GM12878 (cell line): ENCODE results near the gene ACCSL. TPM values are rescaled to one million over a fixed set of nuclear protein-coding genes. Genes with fewer than 3 reads are reported as not detected.

ENCODE experiments used
- ATF2 ChIP-seq: IDR thresholded peaks from 2 replicates; pipeline ENCODE4 v1.6.1; 2012; ENCODE audit warnings: low read length, inconsistent platforms
- CHD2 ChIP-seq: IDR thresholded peaks from 2 replicates; pipeline ENCODE4 v1.6.1; 2011; ENCODE audit warnings: low read depth, low read length, improper control_type of control experiment, borderline replicate concordance
- SKIL ChIP-seq: fragments of 450-650 bp; IDR thresholded peaks from 2 replicates; pipeline ENCODE4 v1.6.1; 2017; ENCODE audit warnings: mild to moderate bottlenecking, low read depth, inconsistent platforms; ENCODE audit not compliant: poor library complexity, severe bottlenecking
- ZNF687 ChIP-seq: fragments of 450-650 bp; IDR thresholded peaks from 2 replicates; pipeline ENCODE4 v1.6.1; 2017; ENCODE audit warnings: mild to moderate bottlenecking, moderate library complexity
- polyA plus RNA-seq, 11 experiments: library from polyadenylated mRNA; depleted of rRNA in 4 of 11; unstranded in 6 of 11; stranded (reverse) in 5 of 11; fragments of >200 nt; fragmentation: Nextera tagmentation in 4 of 11; fragmentation: Illumina TruSeq in 1 of 11; extraction: Ambion mirVana in 4 of 11; extraction: Trizol in 1 of 11; gene quantifications; 1 replicate in 1 of 11; 2 replicates in 10 of 11; pipeline versions ENCODE4 v1.2.1 to v1.2.3, GENCODE V29; 2011 to 2016; ENCODE audit warnings: inconsistent platforms in 2 of 11, missing spikeins in 2 of 11, low read depth in 1 of 11
- total RNA-seq, 4 experiments: library from RNA; depleted of rRNA in 3 of 4; stranded (reverse); fragments of >200 nt in 3 of 4; fragmentation: Illumina TruSeq in 1 of 4; extraction: Trizol in 1 of 4; gene quantifications; 2 replicates each; pipeline versions ENCODE4 v1.2.1 to v1.2.3, GENCODE V29; 2013 to 2021

The ACCSL gene
- total and polyA plus RNA-seq, 10 of the 15 experiments (the other 5 are each of a cell fraction or from before 2014, with no cell fraction given), result 0.15 TPM; not detected in 9

- TF ChIP-seq ATF2 (no peak), ZNF687 (no peak), SKIL (no peak), CHD2 (no peak)
These were observed 18.8 kb upstream of the ACCSL start (continued) for GRCh38 chr11:44028816-44029506.
